ENCODE results near the gene SYPL1. TPM values are rescaled to one million over a fixed set of nuclear protein-coding genes. Genes with fewer than 3 reads are reported as not detected.
A peak's percentile ranks its signal among the peaks of the same experiment; 100 is the strongest.

The SYPL1 gene
- total and polyA plus RNA-seq, 9 of the 15 experiments (the other 6 are each of a cell fraction or from before 2014, with no cell fraction given): 23.8 to 214 (median 70.2) TPM

GRCh38 chr7:106112118-106112971, at the start of gene SYPL1 (continued):
- TF ChIP-seq TRIM24 (IDR thresholded peaks at IDR 0.05) (peak in 1 of 2 experiments; percentile 66; a peak in 2 of 4 replicates), NEUROD1 (IDR thresholded peaks at IDR 0.05; ENCODE audit: borderline replicate concordance, low read depth, low read length, partially characterized antibody) (no peak), ZNF583 (CRISPR knock-in tag; IDR thresholded peaks at IDR 0.05) (peak; percentile 76; the same call in 1 of the 2 replicates), ZNF764 (CRISPR knock-in tag; IDR thresholded peaks at IDR 0.05; ENCODE audit: low read depth) (no peak), ZNF174 (CRISPR knock-in tag; IDR thresholded peaks at IDR 0.05) (no peak), LEF1 (IDR thresholded peaks at IDR 0.05) (0 out of 2 replicates have a peak, but pooled peaks have one; percentile 18), ZNF134 (CRISPR knock-in tag; conservative IDR thresholded peaks at IDR 0.05) (peak; percentile 38; the same call in 1 of the 2 replicates), ETV5 (CRISPR knock-in tag; IDR thresholded peaks at IDR 0.05; ENCODE audit: low read depth) (peak; percentile 86), MYNN (IDR thresholded peaks at IDR 0.05) (peak; percentile 63; the same call in 1 of the 2 replicates), MYNN (CRISPR knock-in tag; IDR thresholded peaks at IDR 0.05) (no peak), ZNF316 (IDR thresholded peaks at IDR 0.05) (peak; percentile 82), NR2C1 (IDR thresholded peaks at IDR 0.05) (peak; percentile 71), NR2C1 (tag; IDR thresholded peaks at IDR 0.05) (peak; percentile 61), KLF13 (tag; IDR thresholded peaks at IDR 0.05; ENCODE audit: borderline replicate concordance, low read depth) (peak; percentile 82; the same call in 1 of the 2 replicates), YBX1 (IDR thresholded peaks at IDR 0.05) (no peak), ZNF239 (CRISPR knock-in tag; IDR thresholded peaks at IDR 0.05) (peak; percentile 32; the same call in 1 of the 2 replicates), ZBTB33 (CRISPR knock-in tag; IDR thresholded peaks at IDR 0.05) (peak; percentile 73), GABPA (tag; conservative IDR thresholded peaks at IDR 0.05; ENCODE audit: low read depth) (peak; percentile 80), MYC (IDR thresholded peaks at IDR 0.05; ENCODE audit: low read depth, low read length) (peak; percentile 76; the same call in 1 of the 2 replicates), MYC (CRISPR knock-in tag; IDR thresholded peaks at IDR 0.05; ENCODE audit: borderline replicate concordance, low read depth) (no peak), GABPB1 (CRISPR knock-in tag; IDR thresholded peaks at IDR 0.05) (peak; percentile 78)
- TF ChIP-seq, protein P1, sequence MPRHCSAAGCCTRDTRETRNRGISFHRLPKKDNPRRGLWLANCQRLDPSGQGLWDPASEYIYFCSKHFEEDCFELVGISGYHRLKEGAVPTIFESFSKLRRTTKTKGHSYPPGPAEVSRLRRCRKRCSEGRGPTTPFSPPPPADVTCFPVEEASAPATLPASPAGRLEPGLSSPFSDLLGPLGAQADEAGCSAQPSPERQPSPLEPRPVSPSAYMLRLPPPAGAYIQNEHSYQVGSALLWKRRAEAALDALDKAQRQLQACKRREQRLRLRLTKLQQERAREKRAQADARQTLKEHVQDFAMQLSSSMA (CRISPR knock-in tag; IDR thresholded peaks at IDR 0.05): no peak
- TF ChIP-seq, protein P2, sequence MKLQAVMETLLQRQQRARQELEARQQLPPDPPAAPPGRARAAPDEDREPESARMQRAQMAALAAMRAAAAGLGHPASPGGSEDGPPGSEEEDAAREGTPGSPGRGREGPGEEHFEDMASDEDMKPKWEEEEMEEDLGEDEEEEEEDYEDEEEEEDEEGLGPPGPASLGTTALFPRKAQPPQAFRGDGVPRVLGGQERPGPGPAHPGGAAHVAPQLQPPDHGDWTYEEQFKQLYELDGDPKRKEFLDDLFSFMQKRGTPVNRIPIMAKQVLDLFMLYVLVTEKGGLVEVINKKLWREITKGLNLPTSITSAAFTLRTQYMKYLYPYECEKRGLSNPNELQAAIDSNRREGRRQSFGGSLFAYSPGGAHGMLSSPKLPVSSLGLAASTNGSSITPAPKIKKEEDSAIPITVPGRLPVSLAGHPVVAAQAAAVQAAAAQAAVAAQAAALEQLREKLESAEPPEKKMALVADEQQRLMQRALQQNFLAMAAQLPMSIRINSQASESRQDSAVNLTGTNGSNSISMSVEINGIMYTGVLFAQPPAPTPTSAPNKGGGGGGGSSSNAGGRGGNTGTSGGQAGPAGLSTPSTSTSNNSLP (IDR thresholded peaks at IDR 0.05; ENCODE audit: borderline replicate concordance, low read depth, low read length): no peak
- TF ChIP-seq, protein P3, sequence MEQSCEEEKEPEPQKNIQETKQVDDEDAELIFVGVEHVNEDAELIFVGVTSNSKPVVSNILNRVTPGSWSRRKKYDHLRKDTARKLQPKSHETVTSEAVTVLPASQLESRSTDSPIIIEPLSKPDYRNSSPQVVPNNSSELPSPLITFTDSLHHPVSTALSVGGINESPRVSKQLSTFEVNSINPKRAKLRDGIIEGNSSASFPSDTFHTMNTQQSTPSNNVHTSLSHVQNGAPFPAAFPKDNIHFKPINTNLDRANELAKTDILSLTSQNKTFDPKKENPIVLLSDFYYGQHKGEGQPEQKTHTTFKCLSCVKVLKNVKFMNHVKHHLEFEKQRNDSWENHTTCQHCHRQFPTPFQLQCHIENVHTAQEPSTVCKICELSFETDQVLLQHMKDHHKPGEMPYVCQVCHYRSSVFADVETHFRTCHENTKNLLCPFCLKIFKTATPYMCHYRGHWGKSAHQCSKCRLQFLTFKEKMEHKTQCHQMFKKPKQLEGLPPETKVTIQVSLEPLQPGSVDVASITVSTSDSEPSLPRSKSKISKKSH (CRISPR knock-in tag; IDR thresholded peaks at IDR 0.05): no peak

Measured in K562 (cell line).